Measurements from ENCODE around the gene TIFAB.

The TIFAB gene

DNA sequence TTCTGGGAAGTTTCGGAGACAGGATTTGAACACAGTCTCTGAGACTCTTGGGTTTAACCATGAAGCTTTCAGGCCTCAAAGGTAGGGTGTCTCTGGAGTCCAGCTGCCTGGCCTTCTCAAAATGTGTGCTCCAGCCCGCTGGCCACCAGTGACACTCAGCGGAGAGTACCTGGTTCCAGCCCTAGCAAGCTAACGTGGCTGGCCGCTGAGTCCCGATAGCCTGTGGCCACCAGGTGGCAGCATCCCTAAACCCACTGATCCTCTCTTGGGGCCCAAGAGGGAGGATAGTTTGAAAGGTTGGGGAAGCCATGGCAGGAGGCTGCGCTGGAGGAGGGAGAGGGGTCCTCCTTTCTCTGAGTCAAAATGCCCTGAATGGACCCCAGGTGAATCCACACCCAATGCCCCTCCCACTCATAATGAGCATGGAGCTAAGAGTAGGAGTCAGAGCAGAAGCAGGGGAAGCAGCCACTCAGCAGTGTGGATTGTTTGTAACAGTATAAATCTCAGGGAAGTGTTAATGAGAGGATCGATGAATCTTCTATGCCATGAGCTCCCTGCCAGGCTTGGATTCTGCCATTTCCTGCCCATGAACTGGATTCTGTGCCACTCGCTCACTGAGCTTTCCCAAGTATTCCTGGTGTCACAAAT lies 5.4 kb upstream of the TIFAB start:
- DNase-seq: peak; percentile 37

DNA sequence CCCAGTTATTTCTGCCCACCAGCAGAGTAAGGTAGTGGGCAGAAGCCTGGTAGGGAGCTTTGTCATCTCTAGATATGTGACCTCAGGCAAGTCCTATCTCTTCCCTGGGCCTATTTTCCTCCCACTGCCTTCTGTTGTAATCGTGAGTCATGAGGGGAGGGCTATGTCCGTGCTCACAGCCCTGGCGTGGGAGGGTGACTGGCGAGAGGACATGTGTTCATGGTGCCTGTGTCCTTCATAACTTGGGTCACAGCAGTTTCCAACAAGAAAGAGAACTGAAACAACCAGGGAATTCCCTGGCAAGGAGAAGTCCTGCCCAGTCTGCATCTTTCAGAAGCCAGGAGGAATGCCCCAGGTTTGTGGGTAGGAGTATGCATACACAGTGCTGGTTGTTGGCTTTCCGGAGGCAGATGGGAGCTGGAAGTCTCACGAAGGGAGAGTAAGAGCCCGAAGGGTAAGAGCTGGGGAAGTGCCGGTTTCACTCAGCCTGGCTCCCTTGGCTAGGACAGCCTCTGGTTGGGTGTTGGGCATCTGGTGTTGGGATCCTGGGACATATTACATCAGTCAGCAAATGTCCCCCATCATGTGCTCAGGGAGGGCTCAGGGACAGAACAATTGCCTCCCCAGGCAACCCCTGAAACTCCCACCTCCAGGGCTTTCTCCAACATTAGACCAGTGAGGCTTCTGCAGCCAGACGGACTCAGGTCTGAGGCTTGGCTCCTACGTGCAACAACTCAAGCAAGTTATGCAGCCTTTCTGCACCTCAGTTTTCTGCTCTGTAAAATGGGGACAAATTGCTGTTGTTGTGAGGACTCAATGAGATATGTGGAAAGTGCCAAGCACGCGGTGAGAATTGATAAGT lies 4.3 kb upstream of the TIFAB start:
- DNase-seq: peak; percentile 18

DNA sequence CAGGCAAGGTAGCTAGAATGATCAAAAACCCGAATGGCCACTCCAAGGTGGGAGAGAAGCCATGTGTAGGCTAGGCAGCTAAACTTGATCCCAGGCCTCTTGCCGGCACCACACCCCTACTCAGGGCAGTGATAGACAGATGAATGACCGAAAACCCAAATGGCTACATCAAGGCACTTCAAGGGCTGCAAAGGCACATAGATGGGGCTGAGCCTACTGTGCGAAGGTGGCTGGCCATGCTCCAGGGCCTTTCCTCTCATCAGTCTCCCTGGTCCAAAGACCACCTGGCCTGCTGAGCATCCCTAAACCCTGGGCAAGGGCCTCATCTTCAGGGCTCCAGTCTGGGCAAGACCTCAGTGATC lies 3.7 kb upstream of the TIFAB start:
- DNase-seq: no peak

DNA sequence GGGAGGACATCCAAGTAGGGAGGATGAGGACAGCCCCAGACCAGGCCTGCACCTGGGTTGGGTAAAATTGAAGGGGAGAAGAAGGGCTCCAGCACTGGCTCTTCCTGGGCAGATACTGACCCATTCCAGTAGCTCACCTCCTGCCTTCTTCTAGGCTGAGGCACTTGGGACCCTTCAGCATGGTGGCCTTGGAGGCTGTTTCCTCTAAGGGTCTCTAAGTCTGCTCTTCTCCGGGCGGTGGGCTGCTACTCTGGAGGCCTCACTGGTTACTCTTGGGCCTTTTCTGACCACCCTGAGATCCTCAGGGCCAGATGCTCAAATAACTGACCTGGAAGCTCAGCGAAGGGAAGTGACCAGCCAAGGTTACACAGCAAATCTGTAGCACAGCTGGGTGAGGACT lies 2.8 kb upstream of the TIFAB start:
- no peak for DNase-seq

DNA sequence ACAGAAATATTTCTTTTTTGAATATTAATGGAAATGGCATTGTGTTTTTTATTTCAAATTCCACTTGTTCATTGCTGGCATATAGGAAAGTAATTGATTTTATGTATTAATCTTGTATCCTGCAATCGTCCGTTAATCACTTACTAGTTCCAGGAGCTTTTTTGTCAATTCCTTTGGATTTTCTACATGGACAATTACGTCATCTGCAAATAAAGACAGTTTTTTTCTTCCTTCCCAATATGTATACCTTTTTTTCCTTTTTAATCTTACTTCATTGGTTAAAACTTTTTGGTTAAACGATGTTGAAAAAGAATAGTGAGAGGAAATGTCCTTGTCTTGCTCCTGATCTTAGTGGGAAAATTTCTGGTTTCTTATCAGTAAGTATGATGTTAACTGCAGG lies 1.5 kb upstream of the TIFAB start:
- no peak for DNase-seq

DNA sequence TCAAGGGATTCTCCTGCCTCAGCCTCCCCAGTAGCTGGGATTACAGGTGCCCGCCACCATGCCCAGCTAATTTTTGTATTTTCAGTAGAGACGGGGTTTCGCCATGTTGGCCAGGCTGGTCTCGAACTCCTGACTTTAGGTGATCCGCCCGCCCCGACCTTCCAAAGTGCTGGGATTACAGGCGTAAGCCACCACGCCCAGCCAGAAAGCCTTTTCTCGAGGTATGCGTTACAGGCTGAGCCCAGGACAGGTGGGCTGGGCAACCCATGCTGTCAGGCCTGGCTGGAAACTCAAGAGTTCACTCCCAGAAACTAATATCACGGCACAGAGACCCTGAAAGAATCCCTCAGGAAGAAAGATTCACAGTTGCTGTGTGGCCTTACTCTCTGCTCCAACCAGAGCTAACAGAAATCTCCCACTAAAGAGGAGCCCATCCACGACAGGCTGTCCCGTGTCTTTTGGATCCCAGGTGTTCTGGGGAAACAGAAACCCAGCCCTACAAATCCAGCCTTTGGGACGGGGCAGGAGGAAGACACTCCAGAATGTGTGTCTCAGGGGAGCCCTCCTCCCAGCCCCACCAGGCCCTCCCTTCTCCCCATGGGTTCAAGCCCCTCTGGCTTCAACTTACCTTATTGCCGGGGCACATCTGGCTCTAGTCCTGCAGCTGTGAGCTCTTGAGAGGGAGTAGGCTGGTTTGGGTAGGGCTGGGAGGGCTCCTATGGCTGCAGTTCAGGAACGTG lies 400 bp downstream of the TIFAB start:
- no peak for DNase-seq

DNA sequence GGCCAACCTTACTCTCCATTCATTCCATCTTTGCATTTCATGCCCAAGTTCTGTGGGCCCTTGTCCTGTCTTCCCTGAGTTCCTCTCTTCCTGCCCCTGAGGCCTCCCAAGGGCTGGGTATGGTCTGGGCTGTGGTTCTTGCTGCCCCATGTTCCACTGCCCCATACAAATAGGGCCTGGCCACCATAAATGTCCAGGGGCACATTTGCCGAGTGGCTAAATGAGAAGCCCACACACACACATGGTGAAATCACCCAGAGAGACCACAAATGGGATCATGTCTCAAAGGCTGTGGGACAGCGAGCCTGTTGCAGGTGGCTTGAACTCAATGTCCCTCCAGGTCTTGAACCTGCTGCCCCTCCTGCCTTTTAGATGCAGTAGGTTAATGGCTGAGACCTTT lies 1.2 kb downstream of the TIFAB start:
- no peak for DNase-seq

DNA sequence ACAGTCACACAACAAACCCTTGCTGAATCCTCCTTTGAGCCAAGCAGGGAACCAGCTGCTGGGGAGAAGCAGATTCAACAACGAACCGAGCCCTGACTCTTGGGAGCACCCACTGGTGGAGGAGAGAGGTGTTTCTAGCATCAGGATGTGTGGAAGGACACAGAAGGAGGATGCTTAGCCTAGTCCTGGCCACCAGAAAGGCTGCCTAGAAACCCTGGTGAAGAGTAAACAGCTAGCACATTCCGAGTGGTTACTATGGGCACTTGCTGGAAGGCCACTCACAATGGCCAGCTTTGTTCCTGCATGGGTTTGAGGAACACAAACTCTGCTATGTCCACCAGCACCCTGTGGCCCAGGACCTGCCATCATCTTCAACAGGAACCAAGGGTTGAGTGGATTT lies 1.8 kb downstream of the TIFAB start:
- no peak for DNase-seq

DNA sequence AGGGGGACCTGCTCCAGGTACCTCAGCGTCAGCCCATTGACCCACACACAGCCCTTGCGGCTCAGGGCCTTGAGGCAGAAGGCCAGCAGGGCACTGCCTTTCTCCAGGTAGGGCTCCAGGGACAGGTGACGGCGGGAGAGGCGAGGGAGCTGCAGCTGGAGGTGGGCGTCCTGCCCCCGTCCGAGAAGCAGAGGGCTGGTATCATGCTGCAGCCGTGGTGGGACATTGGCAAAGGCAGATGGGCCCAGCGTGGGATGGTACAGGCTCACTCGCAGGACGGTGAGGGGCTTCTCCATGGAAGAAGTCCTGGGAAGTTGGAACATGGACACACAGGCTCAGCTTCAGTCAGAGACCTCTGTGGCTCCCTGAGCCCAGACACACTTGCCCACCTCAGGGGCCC lies 2.5 kb downstream of the TIFAB start:
- no peak for DNase-seq

DNA sequence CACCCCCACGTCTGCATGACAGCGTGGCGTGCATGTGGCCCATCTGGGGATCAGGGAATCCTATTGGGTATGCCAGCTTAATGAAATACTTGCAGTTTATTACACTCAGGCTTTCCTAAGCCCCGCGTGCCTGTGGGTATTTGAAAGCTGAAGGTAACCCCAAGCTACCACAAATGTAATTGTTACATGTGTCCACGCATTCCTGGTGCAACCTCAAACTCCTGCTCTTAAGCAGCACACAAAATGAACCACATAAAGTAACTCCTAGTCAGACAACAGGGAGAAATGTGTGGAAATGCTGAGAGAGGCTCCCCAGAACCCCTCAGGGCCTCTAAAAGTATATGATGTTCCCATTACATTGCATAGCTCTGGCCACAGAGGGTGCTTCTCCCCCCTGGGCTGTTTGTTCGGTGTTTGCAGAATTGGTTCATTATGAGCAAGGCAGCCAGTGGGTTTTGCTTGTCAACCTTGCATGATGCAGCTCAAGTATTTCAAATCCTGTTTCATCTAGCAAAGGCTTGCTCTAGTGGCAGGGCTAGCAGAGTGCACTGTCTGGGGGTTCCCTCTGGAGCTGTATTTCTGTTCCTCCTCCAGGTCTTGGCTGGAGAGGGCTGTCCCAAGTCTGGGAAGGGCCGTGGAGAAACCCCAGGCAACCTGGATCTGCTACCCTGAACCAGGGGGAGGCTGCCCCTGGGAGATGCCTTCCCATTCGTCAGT lies 3.2 kb downstream of the TIFAB start:
- DNase-seq: no peak

DNA sequence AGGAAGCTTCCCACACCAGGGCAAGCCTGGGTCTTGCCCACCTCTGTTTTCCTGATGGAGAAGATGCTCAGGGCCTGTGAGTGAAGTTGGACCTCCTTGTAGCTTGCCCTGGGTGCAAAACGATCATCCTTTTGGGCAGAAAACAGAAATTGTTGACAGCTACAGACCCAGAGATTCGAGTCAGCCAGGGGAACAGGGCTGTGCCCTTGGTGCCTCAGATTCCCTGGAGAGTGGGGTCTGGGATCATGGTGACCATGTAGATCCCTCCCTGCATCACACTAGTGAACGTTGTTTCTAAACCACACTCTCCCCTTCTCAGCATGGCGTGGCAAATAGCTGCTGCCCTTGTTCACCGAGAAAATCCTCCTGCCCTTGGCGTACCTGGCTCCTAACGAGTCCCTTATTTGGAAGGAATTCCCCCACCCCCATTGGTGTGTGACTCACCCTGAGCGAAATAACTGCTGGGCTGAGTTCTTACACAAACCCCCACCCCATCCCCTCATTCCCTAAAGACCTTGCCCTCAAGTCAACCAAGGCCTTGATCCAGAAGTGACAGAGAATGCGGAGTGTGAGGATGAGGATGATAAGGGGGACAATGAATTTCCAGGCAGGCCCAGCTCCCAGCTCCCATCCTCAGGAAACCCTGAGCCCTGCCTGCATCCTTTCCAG lies 3.9 kb downstream of the TIFAB start:
- DNase-seq: no peak

DNA sequence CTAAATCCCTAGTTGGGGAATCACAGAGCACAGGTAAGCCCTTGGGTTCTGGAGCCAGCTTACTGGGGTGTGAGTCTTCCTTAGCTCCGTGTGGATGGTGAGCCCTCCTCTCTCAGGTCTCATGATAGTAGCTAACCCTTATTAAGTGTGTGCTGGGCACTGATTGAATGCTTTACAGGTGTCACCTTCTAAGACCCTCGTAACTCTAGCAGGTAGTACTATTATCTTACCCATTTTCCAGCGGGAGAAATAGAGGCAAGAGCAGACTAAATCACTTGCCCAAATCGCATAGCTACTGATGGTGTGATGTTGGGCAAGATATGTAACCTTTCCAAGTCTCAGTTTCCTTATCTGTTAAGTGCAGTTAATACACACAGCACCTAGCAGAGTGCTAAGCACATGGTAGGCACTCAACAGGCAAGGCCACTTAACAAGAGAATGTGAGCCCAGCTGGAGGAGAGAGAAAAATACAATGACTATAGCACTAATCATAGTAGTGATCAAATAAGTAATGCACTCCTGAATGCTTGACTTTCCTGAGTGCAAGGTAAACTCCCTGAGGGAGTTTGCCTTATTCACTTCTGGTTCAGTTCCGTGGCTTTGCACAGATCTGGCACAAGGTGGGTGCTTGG lies 4.7 kb downstream of the TIFAB start, which contains the start of gene DCANP1:
Gene DCANP1 (minus strand): TSS at position 51 of the 632 bp plus-strand sequence. CDS start 240 bp downstream, outside the sequence.
- DNase-seq: no peak

DNA sequence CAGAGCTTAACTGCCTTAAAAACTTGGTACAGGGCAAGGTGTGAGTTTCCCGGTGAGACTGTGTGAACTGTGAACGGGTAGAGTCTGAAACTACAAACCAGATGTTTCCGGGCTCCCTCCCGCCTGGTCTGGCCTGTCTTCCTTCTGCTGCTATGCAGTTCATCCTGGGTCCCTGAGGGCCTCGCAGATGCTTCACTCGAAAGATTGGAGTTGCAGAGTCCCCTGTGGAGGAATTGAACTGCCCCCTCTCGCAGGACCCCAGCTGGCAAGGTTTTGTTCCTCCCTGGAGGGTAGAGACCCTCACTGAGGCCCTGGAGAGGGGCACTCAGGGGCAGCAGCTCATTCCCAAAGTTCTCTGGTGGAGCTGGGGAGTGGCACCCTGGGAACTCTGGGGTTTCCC lies 5.5 kb downstream of the TIFAB start:
- DNase-seq: no peak

DNA sequence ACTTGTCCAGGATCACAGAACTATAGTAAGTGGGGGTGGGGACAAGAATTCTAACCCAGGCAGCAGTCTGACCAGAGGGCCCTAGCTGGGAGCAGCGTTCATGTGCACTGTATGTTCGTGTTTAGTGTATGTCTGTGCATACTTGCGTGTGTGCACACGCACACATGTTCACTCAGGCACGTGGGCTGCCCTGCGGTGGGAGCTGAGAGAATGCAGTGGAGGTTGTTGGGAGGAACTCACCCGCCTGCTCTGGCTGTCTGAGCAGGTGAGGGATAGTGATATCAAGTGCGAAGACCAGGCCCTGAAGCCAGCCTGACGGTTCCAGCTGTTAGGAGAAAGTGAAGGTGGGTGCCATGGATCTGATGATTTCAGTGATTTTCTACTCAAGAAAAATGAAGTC lies 5.9 kb downstream of the TIFAB start:
- DNase-seq: no peak

DNA sequence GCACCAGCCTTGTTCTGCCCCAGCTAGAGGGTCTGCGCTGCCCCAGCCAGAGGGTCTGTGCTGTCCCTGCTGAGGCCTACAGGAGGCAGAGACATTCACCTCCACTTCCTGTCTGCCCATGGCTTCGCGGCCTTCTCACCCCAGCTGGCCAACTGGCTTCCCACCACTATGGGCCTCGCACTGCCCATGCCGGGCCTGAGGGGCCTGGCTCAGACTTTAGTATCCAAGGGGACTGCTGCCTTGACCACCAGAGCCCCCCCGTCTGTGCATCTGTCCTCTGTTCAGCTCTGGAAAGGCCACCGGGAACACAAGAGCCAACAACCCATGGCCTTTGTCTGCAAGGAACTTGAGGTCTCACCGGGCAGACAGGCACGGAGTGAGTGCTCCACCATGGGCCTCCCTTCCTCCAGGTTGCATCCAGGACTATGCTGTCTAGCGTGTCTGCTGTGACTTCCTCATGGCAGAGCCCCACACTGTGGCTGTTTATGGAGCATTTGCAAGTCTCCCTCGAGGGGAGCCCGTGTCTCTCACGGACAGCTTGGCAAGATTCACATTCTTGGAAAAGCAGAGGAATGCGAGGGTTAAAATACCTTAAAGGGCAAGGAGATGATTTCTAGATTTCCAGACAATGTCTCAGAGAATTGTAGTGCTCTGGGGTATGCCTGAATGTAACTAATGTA lies 6.7 kb downstream of the TIFAB start:
- DNase-seq: no peak

DNA sequence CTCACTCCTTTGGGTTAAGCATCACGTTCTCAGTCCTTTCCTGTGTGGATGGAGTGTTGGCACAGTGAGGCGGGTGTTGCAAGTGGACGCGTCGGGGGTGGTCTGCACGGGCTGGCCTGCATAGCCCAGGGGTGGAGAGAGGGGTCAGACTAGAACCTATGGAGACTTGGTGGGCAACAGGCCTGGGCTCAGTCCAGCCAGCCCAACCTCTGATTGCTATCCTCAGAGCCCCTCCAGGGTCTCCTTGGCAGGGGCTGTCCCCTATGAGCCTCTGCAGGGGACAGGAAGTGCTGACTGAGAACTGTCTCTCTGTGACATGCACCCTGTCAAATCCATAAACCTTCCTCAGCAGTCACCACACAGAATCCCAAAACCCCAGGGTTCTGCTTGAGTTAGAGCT lies 7.3 kb downstream of the TIFAB start:
- no peak for DNase-seq

DNA sequence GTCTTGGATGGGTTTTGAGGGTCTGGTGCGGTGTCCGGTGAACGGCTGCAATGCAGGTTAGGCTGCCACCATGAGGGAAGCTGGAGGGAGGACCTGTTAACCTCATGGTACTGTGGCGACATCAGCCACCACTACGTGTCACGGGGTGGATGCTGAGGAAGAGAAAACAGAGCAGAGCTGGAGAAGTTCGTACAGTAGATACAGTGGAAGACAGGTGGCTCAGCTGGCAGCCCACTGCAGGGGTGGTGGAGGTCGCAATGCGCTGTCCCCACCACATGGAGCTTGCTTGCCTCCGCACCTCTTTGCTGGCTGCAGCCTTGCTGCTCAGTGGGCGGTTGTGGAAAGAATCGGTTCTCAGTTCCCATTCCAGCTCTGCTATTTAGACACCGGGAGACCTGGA lies 7.8 kb downstream of the TIFAB start:
- no peak for DNase-seq

DNA sequence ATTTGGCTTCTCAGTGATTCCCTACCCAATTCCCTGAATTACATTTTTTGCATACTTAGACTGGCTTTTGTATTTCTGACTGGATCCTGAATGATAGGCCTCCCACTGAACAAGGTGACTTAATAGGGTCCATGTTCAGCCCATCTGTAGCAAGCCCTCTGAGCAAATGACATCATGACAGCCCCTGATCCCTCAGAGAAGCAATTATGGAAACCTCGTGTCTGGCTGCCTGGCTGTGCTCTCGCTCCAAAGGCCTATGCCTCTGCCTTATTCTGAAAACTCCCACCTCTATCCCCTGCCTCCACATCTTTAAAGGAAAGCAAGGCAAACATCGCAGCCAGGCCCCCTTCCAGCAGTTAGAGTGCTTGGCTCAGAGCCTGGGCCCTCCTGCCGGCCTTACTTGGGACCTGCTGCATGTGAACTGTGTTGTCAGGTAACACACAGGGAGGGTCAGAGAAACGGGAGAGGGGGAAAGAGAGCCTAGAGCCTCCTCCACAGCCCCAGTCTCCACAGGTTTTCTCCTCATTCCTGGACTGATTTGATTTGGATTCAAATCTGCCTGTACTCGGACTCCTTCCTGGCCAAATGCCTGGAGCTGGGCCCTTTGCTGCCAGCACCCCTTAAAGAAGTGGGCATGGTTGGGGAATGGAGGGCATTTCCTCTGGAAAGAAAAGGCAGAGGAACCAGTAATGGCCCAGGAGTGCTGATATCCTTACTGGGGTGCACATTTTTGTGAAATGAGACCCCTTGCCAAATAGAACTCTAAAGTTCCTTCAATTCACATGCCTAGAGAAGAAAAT lies 8.8 kb downstream of the TIFAB start:
- DNase-seq: no peak

DNA sequence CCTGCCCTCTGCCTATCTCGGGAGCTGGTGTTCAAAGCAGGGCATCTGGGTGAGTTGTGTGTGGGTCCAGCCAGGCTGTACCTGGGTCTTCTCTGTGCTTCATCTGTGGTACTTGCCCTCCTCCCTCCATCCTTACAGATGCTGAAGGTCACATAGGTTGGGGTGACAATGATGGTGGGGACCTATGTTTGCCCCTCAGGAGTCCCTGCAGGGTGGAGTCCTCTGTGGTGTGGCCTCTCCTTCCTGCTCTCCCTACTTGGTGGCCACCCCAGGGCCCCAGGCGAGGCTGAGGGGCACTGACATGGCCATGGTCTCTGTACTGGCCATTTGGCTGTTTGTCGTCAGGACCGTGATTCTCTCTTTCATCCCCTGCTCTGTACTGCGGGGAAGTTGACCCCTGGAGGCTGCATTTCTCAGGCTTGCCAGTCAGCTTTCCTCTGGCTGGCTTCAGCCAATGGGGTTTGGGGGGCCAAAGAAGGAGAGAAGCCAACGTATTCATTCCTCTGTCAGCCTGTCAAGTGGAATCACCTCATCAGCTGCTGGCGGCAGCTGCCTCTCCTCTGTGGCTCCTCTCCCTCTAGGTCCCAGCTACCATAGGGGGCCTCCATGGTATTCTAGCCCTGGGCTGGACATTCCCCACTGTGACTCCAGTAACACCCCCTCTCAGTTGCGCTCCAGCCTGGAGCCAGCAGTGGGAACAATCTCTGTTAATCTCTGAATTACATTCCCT lies 9.6 kb downstream of the TIFAB start:
- no peak for DNase-seq

DNA sequence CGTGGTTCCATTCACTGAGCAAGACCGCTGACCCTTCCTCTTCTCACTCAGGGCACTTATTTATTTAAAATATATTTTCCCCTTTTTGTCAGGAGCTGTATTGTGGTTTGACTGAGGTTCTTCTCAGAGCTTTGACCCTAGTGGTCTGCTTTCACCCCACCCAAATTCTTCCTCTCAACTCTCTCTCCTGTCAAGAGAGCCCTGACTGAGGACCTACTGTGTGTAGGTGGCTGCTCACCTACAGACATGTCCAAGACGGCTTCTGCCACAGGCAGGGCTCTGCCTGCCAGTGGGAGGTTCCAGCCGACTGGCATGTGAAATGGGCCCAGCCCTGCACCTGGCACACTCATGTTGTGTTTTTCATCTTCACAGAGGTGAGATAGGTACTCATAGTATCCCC lies 10.2 kb downstream of the TIFAB start:
- no peak for DNase-seq
